ENCODE data around the gene ZDHHC11. TPM values are rescaled to one million over a fixed set of nuclear protein-coding genes. Genes with fewer than 3 reads are reported as not detected.

The ZDHHC11 gene
- total and polyA plus RNA-seq, 9 donors: 1.1 to 25.6 (median 4.7) TPM

GRCh38 chr5:759111-759751 lies 91.6 kb downstream of the ZDHHC11 start:
- Histone ChIP-seq H3K27ac (no peak overlapping the region), H3K27me3 (no peaks in the 10 kb centered on the region), H3K9me3 (no peaks in the 10 kb centered on the region), H3K4me3 (no peak overlapping the region), H3K4me1 (ENCODE audit: insufficient read depth) (peaks cover 5% of the 10 kb centered on the region), H3K36me3 (no peaks in the 10 kb centered on the region)
- peak; percentile 9 to 68 (median 35) for DNase-seq
- 32 to 48% (median 38%) methylated on average over 33 of the region's 33 CpGs for WGBS, 3 donors
- intact Hi-C loops (cut with DNase I): loop anchor here in 2 of 4 donors (2.0 to 5.0 kb wide), 2 partner anchors 83 to 88 kb away; no protein-coding TSS in a partner anchor
- no peak for TF ChIP-seq EP300 (IDR thresholded peaks at IDR 0.05)
- TF ChIP-seq CTCF (IDR thresholded peaks at IDR 0.05): no peak
- no peak for TF ChIP-seq POLR2A (IDR thresholded peaks at IDR 0.05)

DNA sequence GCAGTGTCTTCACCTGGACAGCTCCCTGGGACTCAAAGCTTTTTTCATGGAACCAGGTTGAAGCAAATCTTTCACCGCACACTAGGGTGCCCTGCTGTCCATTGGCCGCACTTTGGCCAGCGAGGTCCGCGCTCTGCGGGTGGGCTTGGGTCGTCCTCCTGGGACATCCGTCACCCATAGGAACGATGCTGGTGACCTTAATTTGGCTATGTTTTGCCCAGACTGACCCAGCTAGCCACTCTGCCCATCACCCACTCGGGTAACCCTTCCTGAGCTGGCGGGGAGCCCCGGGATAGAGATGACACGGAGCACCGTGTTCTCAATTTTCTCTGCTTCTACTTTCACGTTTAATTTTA lies 92.1 kb downstream of the ZDHHC11 start:
- H3K4me3 ChIP-seq: no peak overlapping the region
- no peaks in the 10 kb centered on the region for H3K9me3 ChIP-seq
- H3K27ac ChIP-seq: no peak overlapping the region
- H3K36me3 ChIP-seq: no peaks in the 10 kb centered on the region
- intact Hi-C loops (cut with DNase I): loop anchor here in 2 of 4 donors (2.0 to 5.0 kb wide), 2 partner anchors 84 to 88 kb away; no protein-coding TSS in a partner anchor
- peak in 3 of 5 donors; percentile 9 to 38 (median 25) for DNase-seq
- TF ChIP-seq POLR2A (IDR thresholded peaks at IDR 0.05) (no peak), EP300 (IDR thresholded peaks at IDR 0.05) (no peak), CTCF (IDR thresholded peaks at IDR 0.05) (no peak)
- no peaks in the 10 kb centered on the region for H3K27me3 ChIP-seq
- H3K4me1 ChIP-seq (ENCODE audit: insufficient read depth): peaks cover 5% of the 10 kb centered on the region
- WGBS, 3 donors: 56 to 66% (median 61%) methylated on average over 15 of the region's 15 CpGs

DNA sequence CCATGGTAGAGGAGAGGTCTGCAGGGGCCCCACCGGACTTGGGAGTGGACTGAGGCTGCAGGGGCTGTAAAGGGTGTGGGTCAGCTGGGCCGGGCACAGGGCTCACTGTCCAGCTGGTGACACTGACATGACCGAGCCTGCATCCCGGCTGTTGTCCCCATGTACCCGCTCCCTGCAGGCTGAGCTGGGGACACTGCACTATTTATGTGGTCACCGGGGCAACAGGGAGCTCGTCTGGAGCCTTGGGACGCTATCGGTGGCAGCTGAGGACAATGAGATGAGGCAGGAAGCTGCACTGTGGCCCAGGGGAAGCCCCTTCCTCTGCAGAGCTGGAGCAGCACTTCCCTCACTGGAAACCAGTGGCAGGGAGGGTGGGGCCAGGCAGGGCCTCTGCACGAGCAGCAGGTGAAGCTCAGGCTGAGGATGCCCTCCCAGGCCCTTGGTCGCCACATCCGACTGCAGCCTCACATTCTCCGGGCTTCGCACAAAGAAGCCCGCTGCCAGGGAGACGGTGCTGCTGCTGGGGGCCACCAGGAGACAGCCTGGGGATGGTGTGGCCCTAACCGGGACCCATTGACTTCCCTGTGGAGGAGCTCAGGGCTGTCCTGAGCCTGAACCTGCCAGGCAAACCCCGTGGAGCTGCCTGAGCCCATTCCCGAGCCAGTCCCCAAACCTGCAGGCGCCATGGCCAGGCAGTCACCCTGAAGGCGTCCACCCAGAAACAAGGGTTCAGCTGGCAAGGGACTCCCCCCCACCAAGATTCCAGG lies 92.7 kb downstream of the ZDHHC11 start:
- intact Hi-C loops (cut with DNase I): loop anchor here in 3 of 4 donors (2.0 to 5.0 kb wide), 2 partner anchors 84 to 89 kb away; no protein-coding TSS in a partner anchor
- 84 to 86% (median 86%) methylated on average over 21 of the region's 21 CpGs for WGBS, 3 donors

More for the DNA sequence above, 92.7 kb downstream of the ZDHHC11 start:
- H3K4me3 ChIP-seq: no peak overlapping the region
- peaks cover 5% of the 10 kb centered on the region for H3K4me1 ChIP-seq (ENCODE audit: insufficient read depth)
- H3K27me3 ChIP-seq: no peaks in the 10 kb centered on the region
- DNase-seq: peak in 3 of 5 donors; percentile 20 to 24 (median 20)
- H3K9me3 ChIP-seq: no peaks in the 10 kb centered on the region
- H3K27ac ChIP-seq: no peak overlapping the region
- TF ChIP-seq EP300 (IDR thresholded peaks at IDR 0.05): no peak
- no peak for TF ChIP-seq POLR2A (IDR thresholded peaks at IDR 0.05)
- no peak for TF ChIP-seq CTCF (IDR thresholded peaks at IDR 0.05)
- no peaks in the 10 kb centered on the region for H3K36me3 ChIP-seq
